Stimulated activated CD4-positive, alpha-beta T cell treated with anti-CD3 and anti-CD28 coated beads, Interleukin-12 subunit alpha, Interleukin-12 subunit beta, amount 100 ng/mL, for 4 hours (primary cell): ENCODE data around the gene LIN37.
A peak's percentile ranks its signal among the peaks of the same experiment; 100 is the strongest.

ENCODE experiments used
- DNase-seq: peaks from one replicate; pipeline ENCODE4 v3.0.0-alpha.2; 2020

Gene LIN37

DNA sequence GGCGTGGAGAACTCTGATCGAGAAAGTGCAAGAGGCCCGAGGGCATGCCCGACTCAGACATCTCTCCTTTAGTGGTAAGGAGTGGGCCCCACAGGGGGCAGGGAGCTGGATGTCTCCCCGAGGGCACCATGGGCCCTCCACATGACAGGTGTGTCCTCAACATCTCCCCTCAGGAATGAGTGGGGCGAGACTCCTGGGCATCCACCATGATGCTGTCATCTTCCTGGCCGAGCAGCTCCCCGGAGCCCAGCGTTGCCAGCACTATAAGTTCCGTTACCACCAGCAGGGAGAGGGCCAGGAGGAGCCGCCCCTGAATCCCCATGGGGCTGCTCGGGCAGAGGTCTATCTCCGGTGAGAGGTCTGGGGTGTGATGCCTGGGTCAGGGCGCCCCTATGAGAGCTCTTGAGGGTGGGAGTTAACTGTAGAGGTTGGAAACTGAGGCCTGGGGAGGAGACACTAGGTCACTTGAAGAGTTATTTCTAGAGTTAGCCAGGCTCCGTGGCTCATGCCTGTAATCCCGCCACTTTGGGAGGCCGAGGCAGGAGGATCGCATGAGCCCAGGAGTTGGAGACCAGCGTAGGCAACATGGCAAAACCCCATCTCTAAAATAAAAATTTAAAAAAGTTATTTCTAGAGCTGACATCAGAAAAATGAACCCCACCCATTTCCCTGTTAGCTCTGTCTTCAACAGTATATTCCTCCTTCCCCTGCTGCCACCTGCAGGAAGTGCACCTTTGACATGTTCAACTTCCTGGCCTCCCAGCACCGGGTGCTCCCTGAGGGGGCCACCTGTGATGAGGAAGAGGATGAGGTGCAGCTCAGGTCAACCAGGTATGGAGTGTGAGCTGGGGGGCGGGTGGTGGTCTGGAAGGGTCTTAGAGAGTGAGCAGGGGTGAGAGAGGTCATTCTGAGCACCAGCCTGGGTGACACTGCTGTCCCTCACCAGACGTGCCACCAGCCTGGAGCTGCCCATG is 11.2 kb upstream of the LIN37 start:
- DNase-seq: no peak

DNA sequence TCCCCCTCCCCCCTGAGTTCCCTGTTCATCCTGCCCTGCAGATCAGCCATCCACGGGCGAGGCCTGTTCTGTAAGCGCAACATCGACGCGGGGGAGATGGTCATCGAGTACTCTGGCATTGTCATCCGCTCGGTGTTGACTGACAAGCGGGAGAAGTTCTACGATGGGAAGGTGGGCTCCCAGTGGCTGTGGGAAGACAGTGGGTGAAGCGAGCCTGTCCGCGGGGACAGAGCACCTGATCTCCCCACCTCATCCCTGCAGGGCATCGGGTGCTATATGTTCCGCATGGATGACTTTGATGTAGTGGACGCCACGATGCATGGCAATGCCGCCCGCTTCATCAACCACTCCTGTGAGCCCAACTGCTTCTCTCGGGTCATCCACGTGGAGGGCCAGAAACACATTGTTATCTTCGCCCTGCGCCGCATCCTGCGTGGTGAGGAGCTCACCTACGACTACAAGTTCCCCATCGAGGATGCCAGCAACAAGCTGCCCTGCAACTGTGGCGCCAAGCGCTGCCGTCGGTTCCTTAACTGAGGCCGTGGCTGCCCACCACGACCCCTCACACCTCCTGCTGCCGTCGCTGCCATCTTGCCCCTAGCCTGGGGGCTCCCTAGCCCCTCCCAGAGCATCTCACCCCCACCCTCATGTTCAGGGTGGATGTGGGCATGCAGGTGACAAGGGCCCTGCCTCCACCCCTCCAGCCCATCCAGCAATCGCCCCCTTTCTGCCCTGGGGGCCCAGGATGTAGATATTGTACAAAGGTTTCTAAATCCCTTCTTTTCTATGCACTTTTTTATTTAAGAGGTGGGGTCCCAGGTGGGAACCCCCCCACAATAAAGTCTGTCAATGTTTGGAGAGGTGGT is 10.1 kb upstream of the LIN37 start:
- no peak for DNase-seq

DNA sequence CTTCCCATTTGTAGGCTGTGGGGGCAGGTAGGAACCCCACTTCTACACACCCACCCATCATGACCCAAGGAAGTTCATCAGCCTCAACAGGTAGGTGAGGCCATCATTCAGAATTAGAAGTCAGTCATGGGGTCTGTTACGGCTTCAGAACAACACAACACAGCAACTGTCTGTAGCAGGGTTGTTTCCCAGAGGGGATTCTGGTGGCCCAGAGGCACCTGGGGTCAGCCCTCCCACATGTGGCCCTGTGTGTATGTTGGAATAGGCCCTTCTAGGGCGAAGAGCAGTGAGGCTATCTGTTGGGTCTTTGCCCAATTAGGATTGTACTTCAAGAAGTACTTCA is 9.5 kb upstream of the LIN37 start:
- DNase-seq: no peak

DNA sequence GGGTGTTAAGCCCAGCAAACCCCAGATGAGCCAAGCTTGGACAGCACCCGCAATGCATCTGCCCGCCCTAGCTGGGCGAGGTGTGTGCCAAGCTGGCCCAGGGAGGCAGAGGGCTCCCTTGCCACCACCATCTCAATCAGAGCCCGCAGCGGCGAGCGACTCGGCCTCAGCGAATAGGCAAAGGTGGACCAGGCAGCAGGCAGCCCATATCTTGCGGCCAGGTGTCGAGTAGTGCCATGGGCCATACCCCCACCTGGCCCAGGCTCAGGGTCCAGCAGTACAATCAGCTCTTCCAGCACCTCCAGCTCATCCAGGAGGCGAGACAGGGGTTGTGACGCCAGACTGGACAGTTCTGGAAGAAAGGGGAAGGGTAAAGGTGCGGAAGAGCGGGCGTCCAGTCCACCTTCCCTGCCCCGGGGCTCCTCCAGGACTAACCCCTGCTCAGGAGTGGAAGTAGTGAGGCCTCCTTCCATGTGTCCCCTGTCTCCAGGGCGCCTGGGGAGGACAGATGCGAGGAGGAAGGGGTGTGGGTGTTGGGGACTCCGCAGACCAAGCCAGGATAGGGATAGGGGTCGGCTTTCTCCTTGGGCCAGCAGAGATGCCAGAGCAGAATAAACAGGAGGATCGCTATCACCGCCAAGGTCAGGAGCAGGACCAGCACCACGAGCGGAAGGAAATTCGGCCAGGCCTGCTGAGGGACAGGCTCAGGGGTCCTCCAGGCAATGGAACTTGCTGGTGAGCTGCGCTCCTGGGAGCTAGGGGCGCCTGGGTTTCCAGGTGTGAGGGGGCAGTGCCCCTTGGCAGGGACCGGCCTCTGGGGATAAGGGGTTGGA is 8.9 kb upstream of the LIN37 start:
- no peak for DNase-seq

DNA sequence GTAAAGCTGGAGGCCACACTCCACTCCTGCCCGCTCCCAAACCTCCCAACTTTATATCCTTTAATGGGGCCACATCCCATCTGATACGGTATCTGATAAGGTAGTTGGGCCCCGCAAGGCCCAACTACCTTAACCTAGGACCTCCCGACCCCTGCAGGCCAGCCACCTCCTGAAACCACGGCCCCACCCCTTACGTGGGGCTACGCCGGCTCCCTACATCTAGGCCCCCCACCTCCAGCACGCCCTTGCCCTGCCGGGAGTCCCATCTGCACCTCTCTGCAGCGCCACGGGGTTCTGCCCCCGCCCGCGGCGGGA is 8.3 kb upstream of the LIN37 start:
- DNase-seq: no peak

DNA sequence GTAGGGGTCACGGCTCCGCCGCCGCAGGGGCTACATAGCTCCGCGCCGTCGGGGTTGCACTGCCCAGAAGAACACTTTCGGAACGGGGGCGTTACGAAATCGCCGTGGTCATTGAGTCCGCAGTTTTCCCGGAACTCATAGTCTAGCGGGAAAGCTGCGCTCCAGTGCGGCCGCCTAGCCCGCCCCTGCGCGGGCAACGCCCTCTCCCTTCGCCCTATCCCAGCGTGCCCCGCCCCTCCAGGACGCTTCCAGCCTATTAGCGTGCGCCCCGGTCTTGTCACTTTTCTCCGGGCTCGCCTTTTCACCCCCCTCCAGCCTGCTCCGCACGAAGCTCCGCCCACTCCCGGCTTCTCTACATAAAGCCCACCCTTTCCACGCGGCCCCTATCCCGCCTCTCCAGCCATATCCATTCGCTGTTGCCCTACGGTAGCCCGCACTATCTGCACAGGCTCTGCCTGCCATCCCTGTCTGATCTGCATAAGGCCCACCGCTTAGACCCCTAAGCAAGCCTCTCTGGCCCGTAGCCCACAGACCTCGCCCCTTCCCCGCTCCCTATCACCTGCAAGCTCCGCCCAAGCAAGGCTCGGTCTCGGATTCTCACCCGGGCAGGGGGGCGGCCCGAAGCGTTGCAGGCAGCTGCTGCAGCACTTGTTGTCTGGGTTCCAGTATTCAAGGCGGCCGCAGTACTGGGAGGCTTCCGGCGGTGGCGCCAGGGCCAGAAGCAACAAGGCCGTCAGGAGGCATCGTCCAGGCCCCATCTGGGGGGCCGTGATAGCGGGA is 7.8 kb upstream of the LIN37 start:
- peak; percentile 93 for DNase-seq

DNA sequence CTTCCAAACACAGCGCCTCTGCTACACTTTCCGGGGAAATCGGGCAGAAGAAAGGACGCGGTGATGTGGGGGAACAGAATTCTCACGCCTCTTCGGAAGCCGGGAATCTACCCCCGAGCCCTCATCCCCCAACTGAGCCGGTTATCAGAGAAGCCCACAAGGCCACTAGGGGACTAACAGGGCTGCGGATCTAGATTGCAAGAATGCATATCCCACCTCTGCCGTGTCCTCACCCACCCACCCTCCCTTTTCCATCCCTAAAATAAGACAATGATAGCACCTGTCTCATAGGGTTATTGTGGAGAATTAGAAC is 7.2 kb upstream of the LIN37 start:
- DNase-seq: no peak

DNA sequence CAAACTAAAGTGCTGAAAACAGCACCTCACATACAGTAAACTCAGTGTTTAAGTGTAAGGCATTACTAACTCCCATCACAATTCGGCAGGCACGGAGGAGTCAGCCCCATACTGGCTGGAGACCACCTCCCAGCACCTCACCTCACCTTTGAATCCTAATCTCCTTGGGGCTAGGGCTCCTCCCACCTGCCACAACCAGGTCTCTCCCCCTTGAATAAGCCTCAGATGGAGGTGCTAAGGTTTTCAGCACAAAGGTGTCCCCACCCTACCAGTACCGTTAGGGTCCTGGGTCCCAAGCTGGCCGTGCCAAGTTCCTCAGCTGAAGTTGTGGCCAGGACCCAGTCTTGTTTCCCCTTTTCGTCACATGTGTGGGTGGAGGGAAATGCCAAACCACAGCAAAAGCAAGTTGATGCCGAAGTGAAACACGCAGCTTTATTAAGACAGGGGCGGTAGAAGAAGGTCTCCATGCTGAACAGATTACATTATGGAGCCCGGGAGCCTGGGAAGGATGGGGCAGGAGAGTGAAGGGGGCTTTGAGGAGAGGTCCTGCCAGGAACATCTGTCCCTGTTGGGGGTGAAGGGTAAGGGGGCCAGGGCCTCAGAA is 6.2 kb upstream of the LIN37 start, which contains the start of gene IGFLR1:
Gene IGFLR1 (minus strand): TSS at position 332 of the 604 bp plus-strand sequence. CDS start 1,272 bp downstream, outside the sequence.
- DNase-seq: peak; percentile 47

DNA sequence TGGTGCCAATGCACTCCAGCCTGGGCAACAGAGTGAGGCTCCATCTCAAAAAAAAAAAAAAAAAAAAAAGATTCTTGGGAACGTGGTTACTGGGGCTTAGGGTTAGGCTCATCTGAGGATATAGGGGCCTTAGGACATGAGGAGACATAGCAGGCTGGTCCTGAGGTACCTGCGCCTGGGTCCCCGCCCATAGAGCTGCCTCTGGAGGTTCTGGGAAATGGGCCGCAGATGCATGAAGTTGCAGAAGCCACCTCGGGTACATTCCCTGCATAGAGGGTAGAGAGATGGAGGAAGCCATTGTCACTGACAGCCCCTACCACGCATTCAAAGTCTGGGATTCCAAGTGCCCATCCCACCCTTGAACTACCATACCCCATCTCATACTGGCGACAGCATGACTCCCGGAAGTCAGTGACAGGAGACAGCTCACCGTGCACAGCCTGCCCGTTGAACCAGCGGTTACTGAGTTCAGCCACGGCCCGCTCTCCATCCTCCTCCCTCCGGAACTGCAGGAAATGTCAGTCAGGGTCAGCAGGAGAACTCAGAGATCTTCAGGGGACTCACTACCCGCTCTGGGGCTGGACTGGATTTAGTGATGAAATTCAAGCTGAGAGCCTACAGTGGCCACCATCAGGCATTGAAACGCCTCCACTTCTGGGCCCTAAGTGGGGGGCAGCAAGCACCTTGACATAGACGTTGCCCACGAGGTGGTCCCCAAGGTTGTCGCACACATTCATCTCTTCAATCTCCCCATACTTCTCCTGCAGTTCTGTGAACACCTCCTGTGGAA is 4.5 kb upstream of the LIN37 start:
- no peak for DNase-seq

DNA sequence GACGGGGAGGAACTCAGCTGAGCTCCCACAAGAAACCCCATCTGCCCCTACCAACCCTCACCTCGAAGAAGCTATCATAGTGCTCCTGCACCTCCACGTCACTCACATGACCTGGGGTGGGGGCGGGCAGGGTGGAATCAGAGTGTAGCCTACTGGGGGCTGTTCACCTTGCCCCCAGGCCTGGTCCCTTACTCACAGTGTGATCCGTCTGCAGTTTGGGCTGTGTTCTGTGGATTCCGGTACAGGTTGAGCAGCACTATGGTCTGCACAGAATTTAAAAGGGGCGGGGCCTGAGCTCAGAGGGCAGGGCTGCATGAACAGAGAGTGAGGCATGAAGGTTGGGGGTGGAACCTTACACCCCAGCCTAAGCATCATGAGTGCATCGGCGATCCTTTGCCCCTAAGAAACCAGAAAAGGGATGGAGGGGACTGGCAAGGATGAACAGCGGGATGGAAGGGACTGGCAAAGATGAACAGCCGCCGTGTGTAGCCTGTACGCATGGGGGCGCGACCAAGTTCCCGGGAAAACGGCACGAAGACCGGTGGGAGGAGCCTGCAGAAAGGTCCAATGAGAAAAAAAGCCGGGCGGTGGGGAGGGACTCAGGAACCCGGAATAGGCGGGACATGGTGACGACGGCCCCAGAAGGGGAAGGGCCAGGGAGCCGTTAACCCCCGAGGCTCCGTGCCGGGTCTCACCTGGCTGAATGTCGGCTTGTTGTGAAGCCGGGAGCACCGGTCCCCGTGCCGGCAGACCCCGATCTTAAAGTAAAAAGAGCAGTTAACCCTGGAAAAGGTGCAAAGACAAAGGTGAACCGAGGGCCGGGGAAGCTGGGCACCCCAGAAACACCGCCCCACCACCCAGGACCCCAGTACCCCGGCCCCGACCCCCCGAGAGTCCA is 3.7 kb upstream of the LIN37 start:
- DNase-seq: peak; percentile 87

DNA sequence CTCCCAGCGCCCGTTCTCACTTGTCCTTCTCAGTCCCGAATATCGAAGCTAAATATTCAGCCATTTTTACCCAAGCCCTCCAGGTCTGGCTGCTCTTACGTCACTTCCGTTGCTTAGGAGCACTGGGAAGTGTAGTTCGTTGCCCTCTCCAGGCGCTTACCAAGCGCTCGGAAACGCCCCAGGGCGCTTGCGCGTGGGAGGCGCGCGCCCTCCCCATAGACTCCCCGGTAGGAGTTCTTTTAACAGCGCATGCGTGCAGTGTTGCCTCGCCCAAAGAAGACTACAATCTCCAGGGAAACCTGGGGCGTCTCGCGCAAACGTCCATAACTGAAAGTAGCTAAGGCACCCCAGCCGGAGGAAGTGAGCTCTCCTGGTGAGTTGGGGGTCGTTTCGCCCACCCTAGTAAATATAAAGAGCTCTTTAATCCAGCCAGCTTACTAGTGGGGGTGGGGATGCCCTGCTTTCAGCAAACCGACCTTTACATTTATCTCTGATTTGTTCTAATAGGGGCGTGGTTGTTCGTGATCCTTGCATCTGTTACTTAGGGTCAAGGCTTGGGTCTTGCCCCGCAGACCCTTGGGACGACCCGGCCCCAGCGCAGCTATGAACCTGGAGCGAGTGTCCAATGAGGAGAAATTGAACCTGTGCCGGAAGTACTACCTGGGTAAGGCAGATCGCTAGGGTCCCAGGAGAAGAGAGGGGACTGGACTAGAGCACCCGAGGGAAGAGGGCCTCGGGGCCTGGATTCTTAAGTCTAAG is 2.9 kb upstream of the LIN37 start, which contains the start of the genes PSENEN and U2AF1L4:
Gene PSENEN (plus strand): TSS at position 324 of the 759 bp plus-strand sequence. CDS start 280 bp downstream, at position 604.
Gene U2AF1L4 (minus strand): TSS at position 91 of the 759 bp plus-strand sequence. CDS start 27 bp downstream, at position 64.
- peak; percentile 89 for DNase-seq

DNA sequence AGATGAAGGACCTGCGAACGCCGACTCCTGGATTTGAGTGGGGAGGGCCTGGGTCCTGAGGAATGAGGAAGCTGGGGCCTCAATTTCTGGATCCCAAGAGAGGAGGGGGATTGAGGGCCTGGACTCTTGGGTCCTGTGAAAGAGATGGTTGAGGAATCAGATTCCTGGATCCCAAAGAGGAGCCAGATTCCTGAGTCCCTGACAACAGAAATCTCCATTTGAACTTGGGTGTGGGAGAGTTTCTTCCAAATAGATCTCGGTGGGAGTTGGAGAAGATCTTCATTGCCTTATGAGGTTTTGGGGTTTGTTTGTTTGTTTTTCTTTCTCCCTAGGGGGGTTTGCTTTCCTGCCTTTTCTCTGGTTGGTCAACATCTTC is 2.3 kb upstream of the LIN37 start:
- DNase-seq: no peak

DNA sequence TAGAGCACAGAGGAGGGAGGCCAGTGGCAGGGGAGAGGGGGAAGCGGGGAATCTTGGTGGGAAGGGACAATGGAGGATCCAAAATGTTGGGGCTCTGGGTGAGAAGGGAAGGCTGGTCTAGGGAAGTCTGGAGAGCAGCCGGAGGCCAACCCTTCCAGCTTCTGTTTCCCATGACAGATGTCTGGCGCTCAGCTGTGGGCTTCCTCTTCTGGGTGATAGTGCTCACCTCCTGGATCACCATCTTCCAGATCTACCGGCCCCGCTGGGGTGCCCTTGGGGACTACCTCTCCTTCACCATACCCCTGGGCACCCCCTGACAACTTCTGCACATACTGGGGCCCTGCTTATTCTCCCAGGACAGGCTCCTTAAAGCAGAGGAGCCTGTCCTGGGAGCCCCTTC is 1.8 kb upstream of the LIN37 start:
- DNase-seq: no peak

DNA sequence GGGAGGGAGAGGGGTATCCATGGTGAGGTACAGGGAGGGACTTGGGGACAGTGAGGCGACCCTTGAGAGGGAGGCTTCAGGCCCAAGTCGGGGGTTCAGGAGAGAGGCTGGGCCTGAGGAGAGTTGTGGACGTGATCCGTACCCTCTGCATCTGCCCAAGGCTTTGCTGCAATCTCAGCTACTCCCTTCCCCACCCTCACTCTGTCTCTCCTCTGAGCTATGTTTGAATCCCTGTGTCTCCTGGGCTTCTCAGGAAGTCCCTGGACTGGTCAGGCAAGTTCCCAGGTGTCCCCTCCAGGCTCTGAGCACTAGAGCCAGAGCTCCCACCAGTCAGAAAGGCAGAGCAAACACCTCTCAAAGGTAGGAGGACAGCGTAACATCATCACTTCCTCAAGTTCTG is 1.8 kb downstream of the LIN37 start:
- DNase-seq: no peak

DNA sequence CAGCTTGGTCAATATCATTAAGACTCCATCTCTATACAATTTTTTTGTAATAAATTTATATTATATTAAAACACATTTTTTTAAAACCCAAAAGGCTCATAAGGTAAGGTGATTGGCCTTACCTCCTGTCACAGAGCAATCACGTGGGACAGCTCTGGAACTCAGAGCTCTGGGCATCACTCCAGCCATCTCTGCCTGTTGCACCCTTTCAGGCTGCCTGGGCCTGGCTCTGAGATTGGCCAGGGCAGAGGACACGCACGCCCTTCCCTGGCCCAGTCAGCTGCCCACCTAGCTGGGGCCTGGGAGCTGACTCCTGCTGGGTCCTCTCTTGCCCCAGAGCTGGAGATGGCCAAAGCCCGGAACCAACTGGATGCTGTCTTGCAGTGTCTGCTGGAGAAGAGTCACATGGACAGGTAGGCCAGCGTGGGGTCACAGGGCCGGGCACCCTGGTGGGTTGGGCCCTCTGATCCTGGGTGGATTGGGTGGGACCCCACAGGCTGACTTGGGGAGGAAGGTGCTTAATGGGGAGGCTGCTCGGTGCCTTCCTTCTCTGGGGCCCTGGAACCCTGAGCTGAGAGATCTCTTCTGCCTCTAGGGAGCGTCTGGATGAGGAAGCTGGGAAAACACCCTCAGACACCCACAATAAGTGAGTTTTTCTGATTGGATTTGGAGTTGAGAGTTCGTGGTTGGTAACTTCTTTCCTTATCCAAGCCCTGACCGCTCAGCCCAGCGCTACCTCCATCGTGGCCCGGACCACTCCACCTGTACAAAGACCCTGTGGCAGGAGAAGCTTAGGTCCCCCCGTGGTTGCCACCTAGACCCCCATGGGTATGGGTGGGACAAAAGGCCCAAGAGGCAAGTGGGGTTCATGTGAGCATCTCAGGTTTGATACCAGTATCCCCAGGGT is 3.7 kb downstream of the LIN37 start:
- no peak for DNase-seq

DNA sequence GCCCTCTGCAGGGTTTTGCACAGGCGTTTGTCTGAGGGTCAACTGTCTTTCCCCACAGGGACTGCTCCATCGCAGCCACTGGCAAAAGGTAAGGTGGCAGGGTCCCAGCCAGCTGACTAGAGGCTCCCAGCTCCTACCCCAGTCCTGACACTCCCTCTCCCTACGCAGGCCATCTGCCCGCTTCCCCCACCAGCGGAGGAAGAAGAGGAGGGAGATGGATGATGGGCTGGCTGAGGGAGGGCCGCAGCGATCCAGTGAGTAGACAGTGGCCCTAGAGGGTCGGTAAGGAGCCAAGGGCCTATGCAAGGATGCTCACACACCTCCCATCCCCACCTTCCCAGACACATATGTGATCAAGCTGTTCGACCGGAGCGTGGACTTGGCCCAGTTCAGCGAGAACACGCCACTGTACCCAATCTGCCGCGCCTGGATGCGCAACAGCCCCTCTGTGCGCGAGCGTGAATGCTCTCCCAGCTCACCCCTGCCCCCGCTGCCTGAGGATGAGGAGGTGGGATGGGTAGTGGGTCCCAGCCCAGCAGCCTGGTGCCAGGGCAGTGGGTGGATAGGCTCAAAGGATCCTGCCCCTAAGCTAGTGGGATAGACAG is 4.5 kb downstream of the LIN37 start:
- no peak for DNase-seq

DNA sequence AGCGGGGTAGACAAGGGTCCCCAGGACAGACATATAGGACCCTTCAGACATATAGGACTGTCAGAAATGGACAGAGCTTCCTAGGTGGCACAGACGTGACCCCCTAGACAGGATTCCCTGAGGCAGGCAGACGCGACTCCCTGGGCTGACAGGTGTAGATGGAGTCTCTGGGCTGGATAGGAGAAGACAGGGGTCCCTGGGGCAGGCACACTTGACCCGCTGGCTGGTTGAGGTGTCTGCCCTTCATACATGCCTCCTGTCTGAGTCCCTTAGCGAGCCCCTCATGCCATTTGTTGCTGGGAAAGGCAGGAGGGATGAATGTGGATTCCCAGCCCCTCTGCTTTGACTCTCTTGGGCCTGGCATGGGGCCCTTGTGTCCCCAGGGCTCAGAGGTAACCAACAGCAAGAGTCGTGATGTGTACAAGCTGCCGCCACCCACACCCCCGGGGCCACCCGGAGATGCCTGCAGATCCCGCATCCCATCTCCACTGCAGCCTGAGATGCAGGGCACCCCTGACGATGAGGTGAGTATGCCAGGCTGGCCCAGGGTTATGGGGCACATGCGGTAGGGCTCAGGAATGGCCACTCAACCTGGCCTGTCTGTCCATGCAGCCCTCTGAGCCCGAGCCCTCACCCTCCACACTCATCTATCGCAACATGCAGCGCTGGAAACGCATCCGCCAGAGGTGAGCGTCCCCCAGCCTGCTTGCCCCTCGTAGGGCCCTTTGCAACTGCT is 5.4 kb downstream of the LIN37 start:
- DNase-seq: no peak
